ENCODE results near the gene CPED1. TPM values are rescaled to one million over a fixed set of nuclear protein-coding genes. Genes with fewer than 3 reads are reported as not detected.

Gene CPED1
- total and polyA plus RNA-seq, 2 experiments from 2014 or later, result 0.17 to 0.47 TPM

GRCh38 chr7:120985130-120985758 lies 3.3 kb upstream of the CPED1 start:
- peaks cover 9% of the 10 kb centered on the region; the same call in 2 of the 3 replicates for H3K4me1 Mint-ChIP-seq
- no peak overlapping the region for H3K4me3 ChIP-seq
- ATAC-seq (no peak), DNase-seq (ENCODE audit: low spot score) (no peak)
- no peaks in the 10 kb centered on the region for H3K9me2 ChIP-seq (ENCODE audit: insufficient read depth)
- no peaks in the 10 kb centered on the region; the same call in 2 of the 3 replicates for H3K9me3 Mint-ChIP-seq
- no peaks in the 10 kb centered on the region for H3K36me3 Mint-ChIP-seq (ENCODE audit: low read depth)
- H3K4me2 ChIP-seq, result no peak overlapping the region
- no peaks in the 10 kb centered on the region for H3K79me2 ChIP-seq (replicated peaks; ENCODE audit: insufficient read depth)
- H3K27ac ChIP-seq (ENCODE audit: low read depth), result no peak overlapping the region
- no peaks in the 10 kb centered on the region for H3K36me3 ChIP-seq (ENCODE audit: insufficient read depth)
- H3F3A ChIP-seq (replicated peaks; ENCODE audit: low read depth), result no peaks in the 10 kb centered on the region
- H3K4me1 ChIP-seq (ENCODE audit: insufficient read depth), result peaks cover 6% of the 10 kb centered on the region
- no peak for TF ChIP-seq EZH2phosphoT487 (IDR thresholded peaks at IDR 0.05; ENCODE audit: unreplicated experiment)
- TF ChIP-seq ZNF331 (CRISPR knock-in tag; IDR thresholded peaks at IDR 0.05; ENCODE audit: low read depth), result no peak
- TF ChIP-seq ETS1 (IDR thresholded peaks at IDR 0.05), result no peak
- TF ChIP-seq POLR2AphosphoS5 (IDR thresholded peaks at IDR 0.05; ENCODE audit: low read depth), result no peak
- no peak for TF ChIP-seq ZNF462 (CRISPR knock-in tag; IDR thresholded peaks at IDR 0.05)
- TF ChIP-seq ZNF114 (CRISPR knock-in tag; IDR thresholded peaks at IDR 0.05), result no peak
- TF ChIP-seq CTCF (conservative IDR thresholded peaks at IDR 0.05; ENCODE audit: low read depth in 2 of 2), result no peak
- no peak for TF ChIP-seq NANOG (IDR thresholded peaks at IDR 0.05; ENCODE audit: borderline replicate concordance)
- no peak for TF ChIP-seq REST (IDR thresholded peaks at IDR 0.05; ENCODE audit: unreplicated experiment)
- TF ChIP-seq STAT1 (IDR thresholded peaks at IDR 0.05; ENCODE audit: unreplicated experiment), result no peak
- no peak overlapping the region for H3K27ac Mint-ChIP-seq
- peaks cover 14% of the 10 kb centered on the region for H3K27me3 Mint-ChIP-seq (ENCODE audit: insufficient read depth, low read depth, poor library complexity)
- H2AFZ ChIP-seq, result no peak overlapping the region
- peaks cover 18% of the 10 kb centered on the region for H3K27me3 ChIP-seq (ENCODE audit: insufficient read depth)
- no peaks in the 10 kb centered on the region for H4K20me1 ChIP-seq (replicated peaks; ENCODE audit: insufficient read depth)
- no peak overlapping the region for H3K4me3 Mint-ChIP-seq

All from GM23338 (cell line).